Activated naive CD8-positive, alpha-beta T cell (primary cell): Measurements from ENCODE around the gene TMEM250.
"Not testable (repeated sequence)": the region's sequence is repeated elsewhere in the genome, so short reads cannot be mapped to it uniquely, and the experiment has no call there.

Experiments used
- H3K27ac Mint-ChIP-seq: one replicate; pipeline ENCODE4 v1.8.0; 2021; ENCODE audit warnings: mixed read lengths
- H3K27me3 Mint-ChIP-seq: one replicate; pipeline ENCODE4 v1.8.0; 2021; ENCODE audit warnings: mixed read lengths
- H3K36me3 Mint-ChIP-seq: one replicate; pipeline ENCODE4 v1.8.0; 2021; ENCODE audit warnings: mixed read lengths
- H3K4me1 Mint-ChIP-seq: one replicate; pipeline ENCODE4 v1.8.0; 2021; ENCODE audit warnings: low read depth, mixed read lengths
- H3K4me3 Mint-ChIP-seq: one replicate; pipeline ENCODE4 v1.8.0; 2021; ENCODE audit warnings: mild to moderate bottlenecking, mixed read lengths
- H3K9me3 Mint-ChIP-seq: one replicate; pipeline ENCODE4 v1.8.0; 2021; ENCODE audit warnings: low read depth, mixed read lengths

The TMEM250 gene

DNA sequence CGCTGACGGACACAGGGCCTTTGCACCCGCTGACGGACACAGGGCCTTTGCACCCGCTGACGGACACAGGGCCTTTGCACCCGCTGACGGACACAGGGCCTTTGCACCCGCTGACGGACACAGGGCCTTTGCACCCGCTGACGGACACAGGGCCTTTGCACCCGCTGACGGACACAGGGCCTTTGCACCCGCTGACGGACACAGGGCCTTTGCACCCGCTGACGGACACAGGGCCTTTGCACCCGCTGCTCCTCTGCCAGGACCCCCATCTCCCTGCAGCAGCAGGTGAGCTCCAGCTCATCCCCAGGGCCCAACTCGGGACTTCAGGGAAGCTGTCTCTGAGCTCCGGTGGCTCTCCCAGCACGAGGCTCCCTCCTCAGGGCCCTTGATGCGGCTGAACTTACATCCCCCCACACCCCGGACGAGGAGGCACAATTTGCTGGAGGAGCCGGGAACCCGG is 17.0 kb downstream of the TMEM250 start:
- H3K36me3 Mint-ChIP-seq, H3K27ac Mint-ChIP-seq, H3K4me3 Mint-ChIP-seq, H3K9me3 Mint-ChIP-seq, H3K27me3 Mint-ChIP-seq: not testable (repeated sequence)
- H3K4me1 Mint-ChIP-seq, result peaks cover 18% of the 10 kb centered on the region

GRCh38 chr9:136100700-136101614 is 17.7 kb downstream of the TMEM250 start:
- H3K4me1 Mint-ChIP-seq, result peaks cover 14% of the 10 kb centered on the region
- H3K9me3 Mint-ChIP-seq, result no peaks in the 10 kb centered on the region
- no peaks in the 10 kb centered on the region for H3K27me3 Mint-ChIP-seq
- H3K36me3 Mint-ChIP-seq, result no peaks in the 10 kb centered on the region
- H3K4me3 Mint-ChIP-seq, result no peak overlapping the region
- no peak overlapping the region for H3K27ac Mint-ChIP-seq

DNA sequence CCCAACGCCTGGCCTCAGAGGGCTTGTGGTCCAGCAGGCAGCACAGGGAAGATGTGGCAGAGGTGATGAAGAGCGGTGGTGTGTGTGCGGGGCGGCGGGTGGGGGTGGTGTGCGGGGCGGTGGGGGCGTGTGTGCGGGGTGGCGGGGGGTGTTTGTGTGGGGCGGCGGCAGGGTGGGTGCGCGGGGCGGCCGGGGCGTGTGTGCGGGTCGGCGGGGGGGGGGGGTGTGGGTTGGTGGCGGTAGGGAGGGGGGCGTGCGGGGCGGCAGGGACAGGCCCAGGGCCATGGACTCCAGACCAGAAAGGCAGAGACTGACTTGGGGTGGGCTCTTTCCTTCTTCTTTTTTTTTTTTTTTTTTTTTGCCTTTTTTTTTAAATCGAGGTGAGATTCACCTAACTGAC is 19.1 kb downstream of the TMEM250 start:
- H3K27me3 Mint-ChIP-seq, result no peaks in the 10 kb centered on the region
- H3K9me3 Mint-ChIP-seq, result no peaks in the 10 kb centered on the region
- H3K4me3 Mint-ChIP-seq, result no peak overlapping the region
- H3K36me3 Mint-ChIP-seq, result no peaks in the 10 kb centered on the region
- H3K27ac Mint-ChIP-seq, result no peak overlapping the region
- peaks cover 8% of the 10 kb centered on the region for H3K4me1 Mint-ChIP-seq

- Mint-ChIP-seq H3K27me3 (no peaks in the 10 kb centered on the region), H3K36me3 (no peaks in the 10 kb centered on the region), H3K27ac (peak overlapping the region; percentile 50), H3K9me3 (no peaks in the 10 kb centered on the region), H3K4me1 (peaks cover 8% of the 10 kb centered on the region), H3K4me3 (peak overlapping the region; percentile 47)
These were observed 19.8 kb downstream of the TMEM250 start for GRCh38 chr9:136098844-136099243.

DNA sequence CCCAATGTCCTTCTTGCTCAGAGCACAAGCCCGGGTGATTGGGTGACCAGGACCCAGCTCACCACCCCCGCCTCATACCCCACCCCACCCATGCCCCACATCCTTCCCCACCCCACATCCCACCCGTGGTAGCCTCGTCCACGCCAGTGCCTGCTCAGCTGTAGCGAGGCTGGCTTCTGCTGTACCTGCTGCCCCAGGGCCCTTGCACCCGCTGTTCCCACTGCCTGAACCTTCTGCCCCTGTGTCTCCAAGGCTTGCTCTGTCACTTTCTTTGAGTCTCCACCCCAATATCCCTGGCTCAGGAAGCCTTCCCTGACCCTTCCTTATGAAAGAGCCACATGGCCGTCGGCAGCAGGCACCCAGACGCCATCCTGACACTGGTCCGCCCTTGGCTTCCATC is 20.5 kb downstream of the TMEM250 start:
- H3K4me3 Mint-ChIP-seq, result no peak overlapping the region
- peaks cover 8% of the 10 kb centered on the region for H3K4me1 Mint-ChIP-seq
- no peaks in the 10 kb centered on the region for H3K9me3 Mint-ChIP-seq
- no peaks in the 10 kb centered on the region for H3K27me3 Mint-ChIP-seq
- no peaks in the 10 kb centered on the region for H3K36me3 Mint-ChIP-seq
- H3K27ac Mint-ChIP-seq, result no peak overlapping the region

DNA sequence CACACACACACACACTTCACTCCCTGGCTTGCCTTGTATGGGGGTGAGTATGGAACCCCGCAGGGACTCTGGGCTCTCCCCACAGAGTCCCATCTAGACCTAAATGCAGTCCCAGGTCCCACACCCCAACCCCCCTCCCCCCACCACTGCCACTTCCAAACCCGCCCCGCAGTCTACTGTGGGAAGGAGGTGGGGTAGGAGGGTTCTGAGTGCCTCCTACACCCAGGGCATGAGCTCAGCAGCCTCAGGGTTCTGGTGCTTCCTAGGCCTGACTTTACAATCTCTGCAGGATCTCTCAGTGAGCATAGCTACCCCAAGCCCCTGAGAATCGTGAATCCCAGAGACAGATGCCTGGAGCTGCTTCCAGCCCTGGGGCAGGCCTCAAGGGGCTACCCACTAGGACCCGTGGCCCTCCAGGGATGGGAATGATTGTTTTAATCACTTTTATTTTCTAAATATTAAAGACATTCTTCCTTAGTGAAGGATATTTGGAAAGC is 22.1 kb downstream of the TMEM250 start:
- Mint-ChIP-seq H3K4me1 (peaks cover 11% of the 10 kb centered on the region), H3K36me3 (no peaks in the 10 kb centered on the region), H3K9me3 (no peaks in the 10 kb centered on the region), H3K27me3 (no peaks in the 10 kb centered on the region), H3K27ac (no peak overlapping the region), H3K4me3 (peak overlapping the region; percentile 63)

DNA sequence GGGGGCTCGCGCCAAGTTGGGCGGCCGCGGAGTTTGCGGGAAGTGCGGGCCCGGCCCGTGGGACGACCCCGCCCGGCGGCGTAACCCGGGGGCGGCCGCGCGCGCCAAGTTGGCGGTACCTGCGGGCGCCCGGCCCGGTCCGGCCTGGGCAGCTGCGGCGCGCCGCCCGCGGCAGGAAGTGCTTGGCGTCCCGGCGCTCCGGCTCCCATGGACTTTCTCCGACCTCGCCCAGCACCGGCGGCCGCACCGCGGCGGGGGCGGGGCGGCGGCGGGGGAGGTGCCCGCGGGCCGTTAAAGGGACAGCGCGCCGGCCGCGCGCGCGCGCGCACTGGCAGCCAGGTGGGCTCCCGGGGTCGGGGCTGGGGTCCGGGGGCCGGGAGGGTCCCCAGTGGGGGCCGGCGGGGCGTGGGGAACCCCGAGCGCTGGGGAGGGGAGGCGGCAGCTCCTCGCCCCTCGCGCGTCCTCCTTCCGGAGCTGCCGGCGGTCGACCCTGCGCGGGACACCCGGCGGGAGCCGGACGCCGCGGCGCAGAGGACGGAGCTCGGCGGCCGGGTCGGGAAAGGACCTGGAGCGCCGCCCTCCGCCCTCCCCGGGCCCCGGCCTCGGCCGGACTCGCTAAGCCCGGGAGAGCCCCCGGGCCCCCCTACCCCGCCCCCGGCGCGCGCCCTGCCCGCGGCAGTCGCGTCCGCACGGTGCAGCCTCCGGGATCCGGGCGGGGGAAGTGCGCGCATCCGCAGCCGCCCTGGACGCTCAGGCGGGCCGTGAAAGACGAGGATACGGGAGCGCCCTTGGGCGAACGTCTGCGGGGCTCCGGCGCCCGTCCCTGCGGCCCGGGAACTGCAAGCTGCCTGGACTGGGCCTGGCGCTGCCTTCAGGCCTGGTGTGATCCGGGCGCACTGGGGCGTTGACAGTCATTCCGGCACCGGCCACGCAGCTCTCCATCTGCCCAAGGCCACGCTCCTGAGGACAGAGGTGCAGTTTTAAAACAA is 23.3 kb downstream of the TMEM250 start, which contains the start of gene NACC2:
NACC2 (minus strand) TSS at position 220 of the 989 bp plus-strand sequence. CDS start 44,768 bp downstream, outside the sequence.
- peaks cover 11% of the 10 kb centered on the region for H3K4me1 Mint-ChIP-seq
- H3K9me3 Mint-ChIP-seq, result no peaks in the 10 kb centered on the region
- H3K4me3 Mint-ChIP-seq, result peak within 1 kb of the TSS; percentile 75
- no peaks in the 10 kb centered on the region for H3K27me3 Mint-ChIP-seq
- H3K36me3 Mint-ChIP-seq, result no peaks in the 10 kb centered on the region
- no peak within 1 kb of the TSS for H3K27ac Mint-ChIP-seq

GRCh38 chr9:136093995-136094881 is 24.4 kb downstream of the TMEM250 start:
- H3K9me3 Mint-ChIP-seq, result no peaks in the 10 kb centered on the region
- peaks cover 16% of the 10 kb centered on the region for H3K4me1 Mint-ChIP-seq
- peak overlapping the region; percentile 75 for H3K4me3 Mint-ChIP-seq
- H3K27ac Mint-ChIP-seq, result peak overlapping the region; percentile 41
- no peaks in the 10 kb centered on the region for H3K36me3 Mint-ChIP-seq
- no peaks in the 10 kb centered on the region for H3K27me3 Mint-ChIP-seq

DNA sequence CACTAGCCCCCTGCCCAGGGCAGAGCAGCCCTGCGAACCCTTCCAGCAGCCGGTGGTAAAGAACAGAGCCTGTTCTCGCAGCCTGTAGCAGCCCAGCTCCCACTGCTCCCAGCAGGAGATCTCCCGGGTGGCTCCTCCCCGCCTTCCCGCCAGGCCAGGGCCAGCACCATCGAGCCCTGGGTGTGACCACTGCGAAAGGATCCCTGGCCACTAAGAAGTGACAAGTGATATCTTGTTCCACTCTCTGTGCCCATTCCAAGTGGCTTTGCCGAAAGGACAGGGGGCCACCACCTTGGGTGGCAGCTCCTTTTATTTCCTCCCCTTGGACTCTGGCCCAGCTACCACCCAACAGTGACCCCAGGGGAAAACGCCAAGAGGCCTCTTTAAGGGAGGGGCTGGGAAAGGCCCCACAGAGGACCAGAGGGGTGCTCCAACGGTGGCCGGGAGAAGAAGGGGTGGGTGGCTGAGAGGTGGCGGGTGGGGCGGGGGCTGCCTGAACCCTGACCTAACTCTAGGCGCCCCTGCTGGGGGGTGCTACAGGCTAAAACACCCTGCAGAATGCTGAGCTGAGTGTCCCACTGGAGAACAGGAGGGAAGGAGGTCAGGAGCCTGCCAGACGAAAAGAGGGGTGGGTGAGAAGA is 25.2 kb downstream of the TMEM250 start:
- Mint-ChIP-seq H3K4me1 (peaks cover 10% of the 10 kb centered on the region), H3K36me3 (no peaks in the 10 kb centered on the region), H3K27ac (peak overlapping the region; percentile 41), H3K4me3 (peak overlapping the region; percentile 75), H3K9me3 (no peaks in the 10 kb centered on the region), H3K27me3 (no peaks in the 10 kb centered on the region)

GRCh38 chr9:136092741-136093140 is 25.9 kb downstream of the TMEM250 start:
- no peaks in the 10 kb centered on the region for H3K9me3 Mint-ChIP-seq
- H3K27me3 Mint-ChIP-seq, result no peaks in the 10 kb centered on the region
- no peaks in the 10 kb centered on the region for H3K36me3 Mint-ChIP-seq
- H3K27ac Mint-ChIP-seq, result no peak overlapping the region
- H3K4me3 Mint-ChIP-seq, result peak overlapping the region; percentile 75
- H3K4me1 Mint-ChIP-seq, result peaks cover 9% of the 10 kb centered on the region

DNA sequence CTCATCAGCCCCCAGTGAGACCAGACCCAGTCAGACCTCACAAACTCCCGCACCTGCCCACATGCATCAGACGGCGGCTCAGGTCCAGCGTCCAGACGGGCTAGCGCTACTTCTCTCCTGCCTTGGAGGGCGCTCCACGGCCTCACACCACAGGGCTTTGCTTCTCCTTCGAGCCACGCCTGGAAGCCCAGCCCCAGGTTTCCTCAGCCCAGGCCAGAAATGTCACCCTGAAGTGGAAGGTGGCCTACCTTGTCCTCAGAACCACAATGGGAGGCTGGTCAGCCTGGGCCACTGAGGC is 26.4 kb downstream of the TMEM250 start:
- Mint-ChIP-seq H3K27ac (no peak overlapping the region), H3K4me3 (no peak overlapping the region), H3K4me1 (peaks cover 9% of the 10 kb centered on the region), H3K36me3 (no peaks in the 10 kb centered on the region), H3K9me3 (no peaks in the 10 kb centered on the region), H3K27me3 (no peaks in the 10 kb centered on the region)

- Mint-ChIP-seq H3K36me3 (no peaks in the 10 kb centered on the region), H3K9me3 (no peaks in the 10 kb centered on the region), H3K4me1 (peaks cover 9% of the 10 kb centered on the region), H3K27ac (no peak overlapping the region), H3K4me3 (no peak overlapping the region), H3K27me3 (no peaks in the 10 kb centered on the region)
These were observed 26.9 kb downstream of the TMEM250 start for GRCh38 chr9:136091582-136092352.
